ENCODE results near the gene HLX.

The HLX gene

DNA sequence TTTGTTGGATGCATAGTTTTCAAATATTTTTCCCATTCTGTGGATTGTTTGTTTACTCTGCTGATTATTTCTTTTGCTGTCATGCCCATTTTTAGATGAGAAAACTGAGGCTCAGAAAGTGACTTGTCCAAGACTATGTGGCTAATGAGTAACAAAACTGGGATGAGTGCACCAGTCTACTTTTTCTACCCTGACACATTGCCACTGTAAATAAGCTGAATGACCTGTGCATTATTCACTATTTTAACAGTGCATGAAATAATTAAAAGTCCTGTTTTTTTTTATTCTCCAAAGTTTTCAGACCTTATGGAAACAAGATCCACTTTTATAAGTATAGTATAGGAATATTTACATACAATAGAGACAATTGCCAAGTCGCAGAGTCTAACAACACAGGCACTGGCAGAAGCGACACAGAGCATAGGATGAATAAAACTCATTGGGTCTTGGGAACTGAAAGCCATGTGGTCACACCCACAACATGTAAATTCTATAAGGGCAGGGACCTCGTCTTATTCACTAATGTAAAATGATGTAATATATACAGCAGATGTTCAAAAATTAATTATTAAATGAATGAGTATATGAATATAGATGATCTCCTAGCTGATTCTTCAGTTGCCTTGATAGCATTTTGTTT, 45.2 kb downstream of the HLX start:
- DNase-seq (ENCODE audit: low read depth, low spot score), result no peak

DNA sequence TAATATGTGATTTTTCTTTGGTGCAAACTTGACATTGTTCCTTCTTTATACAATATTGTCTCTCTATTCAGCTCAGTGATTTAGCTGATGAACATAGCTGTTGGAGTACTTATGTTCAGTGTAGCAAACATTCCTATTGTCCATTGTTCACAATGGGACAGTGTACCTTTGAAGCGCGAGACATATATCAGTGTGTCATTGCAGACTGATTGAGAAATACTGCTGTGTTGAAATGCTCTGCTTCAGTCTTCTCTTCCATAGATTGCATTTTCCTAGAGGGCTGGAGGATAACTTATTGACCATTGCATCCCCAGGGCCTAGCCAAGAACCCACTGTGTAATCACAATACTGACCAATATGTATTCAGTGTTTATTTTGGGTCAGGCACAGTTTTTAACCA, 46.5 kb downstream of the HLX start:
- DNase-seq (ENCODE audit: low read depth, low spot score), result no peak

DNA sequence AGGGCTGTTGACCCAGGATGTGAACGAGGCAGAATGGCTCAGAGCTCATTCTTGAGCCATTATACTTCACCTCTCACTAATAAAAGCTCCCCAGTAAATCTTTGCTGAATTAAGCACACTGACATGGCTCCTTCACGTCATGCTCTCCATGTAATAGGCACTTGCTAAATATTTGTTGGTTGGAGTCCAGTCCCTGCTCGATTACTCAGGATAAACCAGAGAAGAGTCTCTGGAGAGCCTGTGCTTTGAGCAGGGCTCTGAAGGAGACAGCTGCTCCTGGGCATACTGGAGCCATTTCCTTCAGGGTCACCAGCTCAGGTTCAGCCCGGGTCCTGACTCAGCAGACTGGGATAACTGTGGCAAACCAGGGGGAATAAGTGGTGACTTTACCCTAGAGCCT, 46.9 kb downstream of the HLX start:
- no peak for DNase-seq (ENCODE audit: low read depth, low spot score)

DNA sequence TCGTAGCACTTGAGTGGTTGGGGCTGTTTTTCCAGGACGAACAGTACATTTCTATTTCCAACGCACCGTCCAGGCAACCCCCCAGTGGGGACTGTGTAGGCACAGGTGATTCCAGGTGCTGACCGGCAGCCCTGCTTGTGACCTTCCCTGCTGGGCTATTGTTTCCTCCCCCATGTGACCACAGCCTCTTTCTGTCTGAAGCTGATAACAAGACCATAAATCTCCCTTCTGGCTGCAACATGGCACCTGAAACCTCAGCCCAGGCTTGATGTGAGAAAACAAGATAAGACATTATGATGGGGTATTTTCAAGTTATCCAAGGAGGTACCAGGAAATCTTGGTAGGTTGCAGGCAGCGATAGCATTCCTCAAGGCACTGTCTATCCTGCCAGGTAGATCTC, 48.2 kb downstream of the HLX start:
- DNase-seq (ENCODE audit: low read depth, low spot score), result no peak

DNA sequence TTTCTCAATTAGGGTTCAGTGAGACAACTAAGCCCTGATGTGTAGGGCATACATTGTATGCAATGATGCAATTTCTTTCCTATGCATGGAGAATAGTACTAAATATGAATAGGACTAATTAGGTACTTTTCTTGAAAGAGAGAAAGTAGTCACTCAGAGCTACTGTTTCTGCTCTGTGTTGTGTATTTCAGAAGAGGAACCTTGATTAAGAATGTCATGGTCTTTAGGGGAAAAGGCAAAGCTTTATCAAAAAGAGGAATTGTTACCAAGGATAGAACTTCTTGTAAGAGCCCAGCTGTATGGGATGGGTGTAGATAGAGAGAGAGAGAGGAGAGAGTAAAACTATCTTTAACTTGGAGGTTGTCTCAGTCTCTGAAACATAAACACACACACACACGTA, 49.1 kb downstream of the HLX start:
- no peak for DNase-seq (ENCODE audit: low read depth, low spot score)

DNA sequence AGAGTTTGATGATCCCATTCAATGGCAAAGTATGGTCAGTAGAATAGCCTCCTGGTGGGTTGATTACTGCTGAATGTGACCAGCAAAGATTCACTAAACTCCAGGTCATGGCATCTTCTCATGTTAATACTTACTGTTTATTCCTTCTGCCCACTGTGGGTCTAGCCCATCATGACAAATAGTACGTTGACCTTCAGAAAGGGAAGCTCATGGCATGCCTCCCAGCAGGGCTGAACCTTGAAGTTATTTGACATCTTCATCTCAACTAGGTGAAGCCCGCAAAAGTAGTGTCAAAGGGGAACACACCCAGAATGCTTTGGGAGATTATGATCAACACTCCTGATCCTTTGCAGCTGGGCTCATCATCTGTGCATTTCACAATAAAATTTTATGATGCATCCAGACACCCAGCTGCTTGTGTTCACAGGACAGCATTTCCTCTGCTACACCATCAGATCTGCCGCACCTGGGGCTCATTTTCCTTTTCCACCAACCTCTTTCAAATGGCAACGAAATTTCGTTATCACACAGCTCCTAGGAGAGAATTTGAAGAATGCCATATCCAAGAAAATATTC, 49.6 kb downstream of the HLX start:
- no peak for DNase-seq (ENCODE audit: low read depth, low spot score)

DNA sequence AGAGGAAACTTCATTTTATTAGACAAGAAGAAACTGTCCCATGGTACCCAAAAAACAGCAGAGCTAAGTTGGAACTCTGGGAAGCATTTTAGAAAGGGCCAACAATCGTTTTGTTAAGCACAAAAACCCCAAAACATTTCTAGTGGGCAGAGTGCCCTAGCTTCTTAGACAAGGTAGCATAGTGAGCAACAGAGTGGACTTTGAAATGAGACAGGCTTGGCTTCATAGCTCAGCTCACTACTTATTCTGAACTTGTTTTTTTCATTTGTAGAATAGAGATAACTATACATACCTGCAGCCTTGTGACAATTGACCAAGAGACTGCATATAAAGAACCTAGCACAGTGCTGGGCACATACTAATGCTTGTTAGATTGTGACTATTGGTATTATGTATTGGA, 50.1 kb downstream of the HLX start:
- no peak for DNase-seq (ENCODE audit: low read depth, low spot score)

All from iPS DF 19.7 (cell line).